TTC549 (cell line): ENCODE results near the gene HACD1.

ENCODE experiments used
- FAIRE-seq: peaks from 2 replicates; lab custom pipeline; 2012; peaks lifted over from hg19 to GRCh38; lab: Jason Lieb, UNC

Gene HACD1

DNA sequence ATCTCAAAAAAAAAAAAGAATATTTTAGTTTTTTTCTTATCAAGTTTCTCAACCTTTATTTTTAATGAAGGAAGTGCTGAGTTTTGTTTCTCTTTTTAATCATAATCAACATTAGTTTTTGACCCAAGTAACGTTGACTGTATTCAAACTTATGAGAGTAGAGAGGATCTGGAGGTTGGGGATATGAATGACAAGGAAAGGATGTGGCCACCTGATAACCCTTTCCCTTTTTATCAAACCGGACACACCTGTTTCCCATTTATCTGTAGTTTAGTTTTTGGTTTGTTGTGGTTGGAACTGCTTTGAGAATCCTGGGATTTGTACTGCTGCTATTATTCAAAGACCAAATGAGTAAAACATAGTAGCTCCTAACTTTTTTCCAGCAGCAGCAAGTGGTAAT lies 38.6 kb downstream of the HACD1 start:
- no peak for FAIRE-seq

DNA sequence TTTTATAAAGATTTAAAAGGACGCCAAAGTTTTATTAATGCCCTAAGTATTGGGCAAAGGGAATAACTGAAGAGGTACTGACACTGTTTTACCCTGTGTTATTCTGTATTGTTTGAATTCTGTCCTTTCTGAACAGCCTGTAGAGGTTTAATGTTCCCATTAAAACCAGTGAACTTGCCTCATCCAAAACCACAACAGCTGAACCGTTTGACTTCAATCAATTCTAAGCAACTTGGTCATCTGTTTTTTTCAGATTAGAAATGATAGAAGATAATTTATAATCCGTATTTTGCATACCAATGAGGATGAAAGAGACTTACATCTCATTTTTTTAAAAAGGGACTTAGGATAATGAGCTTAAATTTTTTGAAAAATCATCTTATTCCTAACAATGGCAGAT lies 40.4 kb downstream of the HACD1 start:
- no peak for FAIRE-seq

DNA sequence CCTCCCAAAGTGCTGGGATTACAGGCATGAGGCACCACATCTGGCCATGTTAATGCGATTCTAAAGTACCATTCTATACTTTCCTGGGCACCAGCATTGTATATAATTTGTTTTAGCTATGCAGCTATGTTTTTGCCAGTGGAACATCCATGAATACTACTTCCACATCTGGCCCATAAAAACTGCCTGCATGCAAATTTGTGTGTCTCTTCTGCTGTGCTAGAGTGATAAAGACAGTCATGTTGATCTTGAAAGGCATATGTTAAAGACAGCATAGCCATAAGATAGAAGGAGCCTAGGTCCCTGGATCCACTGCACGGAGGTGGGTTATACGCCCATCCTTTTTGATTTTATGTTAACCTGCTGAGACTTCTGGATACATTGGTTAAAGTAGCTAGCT lies 52.3 kb downstream of the HACD1 start:
- no peak for FAIRE-seq

DNA sequence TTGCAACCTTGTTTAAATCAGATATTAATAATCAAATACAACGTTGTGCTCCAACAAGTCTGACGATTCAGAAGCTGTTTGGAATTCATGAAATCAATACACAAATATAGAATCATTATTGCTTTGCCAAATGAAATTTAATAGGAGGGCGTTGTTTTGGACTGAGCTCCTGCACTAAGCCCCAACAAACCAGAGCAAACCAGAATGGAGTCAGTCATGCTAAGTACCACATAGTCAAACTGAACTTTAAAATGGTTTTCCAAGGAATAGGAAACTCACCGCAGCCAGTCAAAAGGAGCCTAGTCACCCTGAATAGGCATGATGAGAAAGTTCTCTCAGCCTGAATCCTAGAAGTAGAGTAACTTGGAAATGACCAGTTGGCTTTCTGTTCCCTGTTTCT lies 53.7 kb downstream of the HACD1 start:
- FAIRE-seq, result no peak

DNA sequence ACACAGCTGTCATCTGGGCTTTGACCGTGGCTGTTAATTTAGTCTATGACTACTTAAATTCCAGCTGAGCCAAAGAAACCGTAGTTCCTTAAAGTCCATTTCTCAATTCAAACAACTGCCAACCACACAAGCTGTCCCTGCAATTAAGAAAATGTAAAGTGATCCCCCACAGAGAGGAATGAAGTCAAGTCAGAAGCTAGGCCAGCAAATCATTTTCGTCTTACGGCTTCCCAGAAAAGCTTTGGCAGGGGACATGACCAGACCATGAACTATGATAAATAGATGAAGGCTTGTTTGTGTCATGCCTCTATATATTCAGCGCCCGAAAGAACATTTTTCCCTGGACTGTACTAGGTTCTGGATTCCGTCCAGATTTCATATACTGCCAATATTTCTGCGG lies 54.6 kb downstream of the HACD1 start:
- FAIRE-seq, result no peak

DNA sequence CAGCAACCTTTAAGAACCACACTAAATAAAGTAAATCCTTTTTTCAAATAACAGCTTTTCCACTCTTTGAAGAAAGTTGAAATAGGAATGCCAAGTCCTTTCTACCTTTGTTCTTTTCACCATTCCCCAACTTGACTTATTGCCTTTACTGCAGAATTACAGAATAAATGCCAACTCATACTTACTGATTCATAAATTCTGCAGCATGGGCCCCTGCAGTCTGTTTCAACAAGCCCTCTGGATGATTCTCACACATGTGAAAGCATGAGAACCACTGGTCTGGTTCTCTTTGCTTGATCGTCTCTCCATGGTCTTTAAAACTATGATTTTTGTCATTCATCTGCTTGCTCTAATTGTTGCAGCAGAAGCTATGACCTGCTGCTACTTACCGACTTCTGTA lies 56.1 kb downstream of the HACD1 start:
- no peak for FAIRE-seq

DNA sequence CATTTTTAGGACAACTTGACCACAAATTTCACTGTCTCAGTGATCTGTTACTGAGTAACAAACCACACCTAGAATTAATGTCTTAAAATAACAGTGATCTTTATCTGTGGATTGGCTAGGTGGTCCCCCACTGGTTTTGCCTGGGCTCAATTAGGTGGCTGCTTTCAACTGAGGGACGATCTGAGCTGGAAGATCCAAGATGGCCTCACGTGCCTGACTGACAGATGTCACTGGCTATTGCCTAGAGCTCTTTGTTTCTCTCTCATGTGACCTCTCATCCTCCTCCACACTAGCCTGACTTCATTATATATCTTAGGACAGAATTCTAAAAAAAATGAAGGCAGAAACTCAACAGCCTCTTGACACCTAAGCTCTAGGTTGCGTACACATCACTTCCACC lies 59.7 kb downstream of the HACD1 start:
- FAIRE-seq, result no peak

DNA sequence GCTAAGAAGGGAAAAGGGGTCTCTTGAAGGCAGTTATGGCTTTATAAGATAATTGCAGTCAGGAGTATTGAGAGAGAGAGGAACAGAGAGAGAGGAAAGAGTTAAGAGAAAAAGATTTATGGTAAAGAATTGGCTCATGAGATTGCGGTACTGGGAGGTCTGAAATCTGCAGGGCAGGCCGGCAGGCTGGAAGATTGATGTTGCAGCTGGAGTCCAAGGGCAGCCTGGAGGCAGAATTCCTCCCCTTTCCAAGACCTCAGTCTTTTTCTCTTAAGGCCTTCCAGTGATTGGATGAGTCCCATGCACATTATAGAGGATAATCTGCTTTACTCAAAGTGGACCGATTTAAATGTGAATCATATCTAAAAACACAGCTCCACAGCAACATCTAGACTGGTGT lies 68.4 kb downstream of the HACD1 start:
- FAIRE-seq, result no peak

DNA sequence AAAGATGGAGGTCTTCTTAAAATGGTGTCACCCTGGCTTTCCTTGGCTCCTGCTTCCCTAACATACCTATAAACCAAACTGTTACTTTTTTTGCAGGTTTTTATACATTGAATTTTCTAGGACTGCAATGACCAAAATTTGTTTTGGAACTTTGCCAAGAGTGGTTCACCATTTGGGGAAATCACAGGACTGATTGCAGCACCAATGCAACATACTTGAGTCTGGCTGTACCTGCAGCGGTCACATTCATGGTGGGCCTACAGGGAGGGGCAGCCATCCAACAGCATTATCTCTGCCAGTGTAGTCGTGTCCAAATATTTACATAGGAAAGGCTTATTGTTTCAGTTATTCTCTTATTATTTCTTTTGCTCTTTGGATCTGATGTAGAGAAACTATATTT lies 69.0 kb downstream of the HACD1 start:
- no peak for FAIRE-seq

DNA sequence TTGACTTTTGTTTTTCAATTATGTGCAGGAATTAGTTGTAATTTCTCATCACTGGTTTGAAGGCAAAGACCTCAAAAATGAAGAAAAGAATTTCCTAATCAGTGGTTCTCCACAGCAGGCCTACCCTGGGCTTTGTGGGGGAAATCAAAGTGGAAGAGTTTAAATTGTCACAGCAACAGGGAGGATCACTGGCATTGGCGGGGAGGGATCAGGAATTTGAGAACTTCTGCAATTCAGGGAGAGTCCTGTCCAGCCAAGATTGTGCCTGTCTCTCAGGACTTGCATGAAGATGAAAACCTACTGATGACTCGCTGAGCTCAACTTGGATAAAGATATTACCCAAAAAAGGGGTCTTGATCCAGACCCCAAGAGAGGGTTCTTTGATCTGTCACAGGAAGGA lies 70.1 kb downstream of the HACD1 start:
- no peak for FAIRE-seq

DNA sequence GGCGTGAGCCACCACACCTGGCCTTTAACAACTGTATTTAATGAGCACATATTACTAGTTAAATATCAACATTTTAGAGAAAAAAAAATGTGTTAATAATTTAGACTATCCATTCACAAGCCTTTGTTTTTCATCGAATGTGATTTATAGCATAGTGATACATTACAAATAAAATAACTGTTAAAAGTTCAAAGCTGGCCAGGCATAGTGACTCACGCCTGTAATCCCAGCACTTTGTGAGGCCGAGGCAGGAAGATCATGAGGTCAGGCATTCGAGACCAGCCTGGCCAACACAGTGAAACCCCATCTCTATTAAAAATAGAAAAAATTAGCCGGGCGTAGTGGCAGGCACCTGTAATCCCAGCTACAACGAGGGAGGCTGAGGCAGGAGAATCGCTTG lies 72.7 kb downstream of the HACD1 start:
- no peak for FAIRE-seq
